Activated T-cell treated with anti-CD3 and anti-CD28 coated beads, Interleukin-2, amount 50 U/mL, for 24 hours (primary cell): ENCODE data around the gene BTBD16.

Experiments
- DNase-seq: peaks from one replicate; pipeline ENCODE4 v3.0.0-alpha.2; 2020
- H3K27ac Mint-ChIP-seq: 2 replicates; pipeline ENCODE4 v1.8.0; 2020; ENCODE audit warnings: mild to moderate bottlenecking, mixed read lengths
- H3K27me3 Mint-ChIP-seq: 2 replicates; pipeline ENCODE4 v1.8.0; 2020; ENCODE audit warnings: mixed read lengths
- H3K36me3 Mint-ChIP-seq: 2 replicates; pipeline ENCODE4 v1.8.0; 2020; ENCODE audit warnings: low read depth, mixed read lengths
- H3K4me1 Mint-ChIP-seq: 2 replicates; pipeline ENCODE4 v1.8.0; 2020; ENCODE audit warnings: low read depth, mixed read lengths
- H3K4me3 Mint-ChIP-seq: 2 replicates; pipeline ENCODE4 v1.8.0; 2020; ENCODE audit warnings: mild to moderate bottlenecking, moderate library complexity, mixed read lengths
- H3K9me3 Mint-ChIP-seq: 2 replicates; pipeline ENCODE4 v1.8.0; 2020; ENCODE audit warnings: mixed read lengths

The BTBD16 gene

GRCh38 chr10:122271076-122271475 lies at the start of gene BTBD16:
Gene BTBD16, plus strand, starts transcription at chr10:122271296. Its CDS starts 3,786 bp downstream, at chr10:122275082.
- H3K27ac Mint-ChIP-seq = no peak within 1 kb of the TSS
- no peaks in the 10 kb centered on the region for H3K36me3 Mint-ChIP-seq
- peaks cover 28% of the 10 kb centered on the region for H3K27me3 Mint-ChIP-seq
- no peak for DNase-seq
- H3K9me3 Mint-ChIP-seq = no peaks in the 10 kb centered on the region
- no peaks in the 10 kb centered on the region for H3K4me1 Mint-ChIP-seq
- no peak within 1 kb of the TSS for H3K4me3 Mint-ChIP-seq

DNA sequence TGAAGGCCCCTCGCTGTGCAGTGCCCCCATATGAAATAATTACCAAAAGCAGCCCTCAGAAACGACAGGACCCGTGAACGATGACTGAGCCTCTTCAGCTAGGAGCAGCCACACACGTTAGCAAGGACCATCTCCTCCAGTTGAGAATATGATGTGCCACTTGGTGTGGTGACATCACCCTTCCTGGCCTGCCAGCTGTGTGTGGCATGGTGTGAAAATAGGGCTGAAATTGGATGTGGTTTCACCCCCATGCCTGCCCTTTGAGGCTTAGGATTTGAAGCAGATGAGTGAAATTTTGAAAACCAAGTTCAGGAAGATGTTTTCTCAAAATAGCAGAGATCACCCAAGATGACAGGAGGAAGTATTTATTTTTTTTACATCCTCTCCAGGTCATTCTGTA lies 49.1 kb upstream of the BTBD16 start:
- no peaks in the 10 kb centered on the region for H3K36me3 Mint-ChIP-seq
- no peak overlapping the region for H3K27ac Mint-ChIP-seq
- H3K9me3 Mint-ChIP-seq = no peaks in the 10 kb centered on the region
- H3K4me3 Mint-ChIP-seq = no peak overlapping the region
- H3K27me3 Mint-ChIP-seq = peaks cover 11% of the 10 kb centered on the region
- no peaks in the 10 kb centered on the region for H3K4me1 Mint-ChIP-seq
- DNase-seq = no peak

- no peak overlapping the region for H3K4me3 Mint-ChIP-seq
- H3K27ac Mint-ChIP-seq = no peak overlapping the region
- H3K36me3 Mint-ChIP-seq = no peaks in the 10 kb centered on the region
- H3K27me3 Mint-ChIP-seq = peaks cover 9% of the 10 kb centered on the region
- H3K4me1 Mint-ChIP-seq = no peaks in the 10 kb centered on the region
- no peaks in the 10 kb centered on the region for H3K9me3 Mint-ChIP-seq
- no peak for DNase-seq
These were observed 48.5 kb upstream of the BTBD16 start for GRCh38 chr10:122222638-122223037.

DNA sequence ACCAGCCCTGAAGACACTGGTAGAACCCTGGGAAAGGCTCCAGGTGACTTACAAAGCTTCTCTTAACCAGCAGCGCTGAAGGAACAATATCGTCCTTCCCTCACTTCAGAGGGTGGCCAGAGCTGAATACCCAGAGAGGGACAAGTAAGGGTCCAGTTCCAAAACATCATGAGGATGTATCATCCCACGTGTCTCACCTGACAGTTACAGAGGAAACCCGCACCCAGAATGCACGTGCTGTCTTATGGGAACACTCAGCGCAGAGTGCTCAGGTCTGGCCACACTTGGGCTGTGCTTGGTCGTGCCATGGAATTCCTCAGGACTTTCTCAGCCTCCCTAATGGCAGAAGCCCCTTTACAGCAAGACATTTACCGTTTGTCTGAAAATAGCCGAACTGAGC lies 46.9 kb upstream of the BTBD16 start:
- Mint-ChIP-seq H3K4me1 (no peaks in the 10 kb centered on the region), H3K9me3 (no peaks in the 10 kb centered on the region), H3K36me3 (no peaks in the 10 kb centered on the region), H3K27me3 (peaks cover 5% of the 10 kb centered on the region), H3K27ac (no peak overlapping the region), H3K4me3 (no peak overlapping the region)
- DNase-seq = no peak

GRCh38 chr10:122225330-122225729 lies 45.8 kb upstream of the BTBD16 start:
- Mint-ChIP-seq H3K27me3 (peaks cover 5% of the 10 kb centered on the region), H3K27ac (no peak overlapping the region), H3K4me3 (no peak overlapping the region)

GRCh38 chr10:122227754-122228153 lies 43.3 kb upstream of the BTBD16 start:
- Mint-ChIP-seq H3K4me3 (no peak overlapping the region), H3K4me1 (no peaks in the 10 kb centered on the region), H3K36me3 (no peaks in the 10 kb centered on the region), H3K27ac (no peak overlapping the region), H3K9me3 (no peaks in the 10 kb centered on the region), H3K27me3 (peaks cover 5% of the 10 kb centered on the region)
- no peak for DNase-seq

More at GRCh38 chr10:122225330-122225729, 45.8 kb upstream of the BTBD16 start:
- Mint-ChIP-seq H3K4me1 (no peaks in the 10 kb centered on the region), H3K9me3 (no peaks in the 10 kb centered on the region), H3K36me3 (no peaks in the 10 kb centered on the region)
- DNase-seq = no peak

- no peak for DNase-seq
- no peaks in the 10 kb centered on the region for H3K4me1 Mint-ChIP-seq
- H3K4me3 Mint-ChIP-seq = no peak overlapping the region
- H3K36me3 Mint-ChIP-seq = no peaks in the 10 kb centered on the region
- peaks cover 5% of the 10 kb centered on the region for H3K27me3 Mint-ChIP-seq
- H3K9me3 Mint-ChIP-seq = no peaks in the 10 kb centered on the region
- no peak overlapping the region for H3K27ac Mint-ChIP-seq
These were observed 41.4 kb upstream of the BTBD16 start for GRCh38 chr10:122229666-122230065.

DNA sequence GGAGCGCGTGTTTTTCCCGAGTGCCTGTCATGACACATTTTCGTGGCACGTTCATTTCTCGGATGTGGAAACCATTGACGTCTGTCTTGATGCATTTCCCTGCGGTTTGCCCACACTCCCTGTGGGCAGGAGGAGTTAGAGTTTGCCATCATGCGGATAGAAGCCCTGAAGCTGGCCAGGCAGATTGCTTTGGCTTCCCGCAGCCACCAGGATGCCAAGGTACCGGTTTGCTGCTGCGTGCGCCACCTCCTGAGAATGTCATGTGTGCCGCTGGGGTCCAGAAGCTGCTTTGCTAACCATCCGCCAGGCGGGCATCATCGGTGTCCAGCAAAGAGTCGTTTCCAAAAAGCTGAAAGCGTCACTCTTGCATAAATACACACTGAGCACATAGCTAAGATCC lies 40.9 kb upstream of the BTBD16 start:
- H3K4me3 Mint-ChIP-seq = no peak overlapping the region
- no peak for DNase-seq
- no peaks in the 10 kb centered on the region for H3K9me3 Mint-ChIP-seq
- no peaks in the 10 kb centered on the region for H3K36me3 Mint-ChIP-seq
- no peak overlapping the region for H3K27ac Mint-ChIP-seq
- H3K27me3 Mint-ChIP-seq = peaks cover 5% of the 10 kb centered on the region
- no peaks in the 10 kb centered on the region for H3K4me1 Mint-ChIP-seq

DNA sequence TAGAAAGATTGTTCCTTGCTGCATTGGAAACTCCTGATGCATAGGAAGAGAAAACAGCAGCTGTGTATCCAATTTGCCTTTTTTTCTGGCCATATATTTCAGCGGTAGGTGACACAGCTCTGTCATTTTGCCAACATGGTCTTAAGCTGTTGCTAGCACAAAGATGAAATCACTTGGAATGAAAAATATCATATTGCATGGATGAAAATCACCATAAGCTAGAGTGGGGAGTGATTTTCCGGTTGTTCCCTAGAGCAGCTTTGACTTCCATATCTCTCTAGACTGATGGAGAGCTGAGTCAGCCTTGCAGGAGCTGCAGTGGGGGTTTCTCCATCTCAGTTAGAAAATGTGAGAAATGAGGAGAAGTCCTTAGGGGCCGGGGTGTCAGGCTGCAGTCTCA lies 38.3 kb upstream of the BTBD16 start:
- Mint-ChIP-seq H3K4me1 (no peaks in the 10 kb centered on the region), H3K36me3 (no peaks in the 10 kb centered on the region), H3K27ac (no peak overlapping the region), H3K27me3 (no peaks in the 10 kb centered on the region), H3K9me3 (no peaks in the 10 kb centered on the region), H3K4me3 (no peak overlapping the region)
- no peak for DNase-seq

DNA sequence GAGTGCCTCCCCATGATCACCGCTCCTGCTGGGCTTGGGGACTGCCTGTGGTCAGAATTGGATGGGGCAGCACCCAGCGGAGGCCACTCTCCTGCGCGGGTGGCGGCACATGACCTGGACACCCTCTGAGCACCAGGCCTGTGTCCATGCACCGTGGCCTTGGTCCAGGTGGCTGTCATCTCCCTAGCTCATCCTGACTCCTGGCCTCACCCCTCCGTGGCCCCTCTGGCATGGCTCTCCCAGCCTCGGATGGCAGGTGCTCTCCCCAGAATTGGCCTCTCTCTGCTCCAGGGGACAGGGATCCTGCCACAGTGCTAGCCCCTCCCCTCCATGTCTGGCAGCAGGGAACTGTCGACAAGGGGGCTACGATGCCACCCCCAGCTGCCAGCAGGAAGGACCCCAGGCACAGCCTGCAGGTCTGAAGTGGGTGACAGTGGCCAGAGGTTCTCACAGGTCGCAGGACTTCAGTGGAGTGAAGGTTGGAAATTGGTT lies 37.2 kb upstream of the BTBD16 start:
- no peaks in the 10 kb centered on the region for H3K36me3 Mint-ChIP-seq
- no peak for DNase-seq
- no peak overlapping the region for H3K27ac Mint-ChIP-seq
- H3K4me3 Mint-ChIP-seq = no peak overlapping the region
- H3K27me3 Mint-ChIP-seq = no peaks in the 10 kb centered on the region
- no peaks in the 10 kb centered on the region for H3K9me3 Mint-ChIP-seq
- no peaks in the 10 kb centered on the region for H3K4me1 Mint-ChIP-seq

DNA sequence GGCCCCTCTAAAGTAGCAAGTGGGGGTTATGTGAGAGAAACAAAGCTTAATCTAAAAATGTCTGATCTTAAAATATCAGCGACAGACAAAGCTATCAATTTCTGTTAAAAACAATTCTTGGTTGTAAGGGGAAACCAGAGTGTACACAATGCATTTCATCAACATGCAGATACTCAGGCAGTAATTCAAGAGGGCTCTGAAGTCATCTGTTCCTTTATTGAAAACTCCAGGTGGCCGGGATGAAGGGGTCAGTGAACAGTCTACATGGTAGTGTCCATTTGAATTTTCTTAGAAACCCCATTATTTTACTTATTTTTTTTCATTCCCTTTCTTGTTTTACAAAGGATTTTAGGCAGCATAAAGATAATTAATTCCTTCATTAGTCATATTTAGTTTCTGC lies 36.7 kb upstream of the BTBD16 start:
- H3K4me3 Mint-ChIP-seq = no peak overlapping the region
- H3K9me3 Mint-ChIP-seq = no peaks in the 10 kb centered on the region
- no peaks in the 10 kb centered on the region for H3K27me3 Mint-ChIP-seq
- H3K27ac Mint-ChIP-seq = no peak overlapping the region
- H3K4me1 Mint-ChIP-seq = no peaks in the 10 kb centered on the region
- DNase-seq = no peak
- H3K36me3 Mint-ChIP-seq = no peaks in the 10 kb centered on the region

- no peak overlapping the region for H3K27ac Mint-ChIP-seq
- no peak for DNase-seq
- no peaks in the 10 kb centered on the region for H3K9me3 Mint-ChIP-seq
- H3K4me3 Mint-ChIP-seq = no peak overlapping the region
- no peaks in the 10 kb centered on the region for H3K27me3 Mint-ChIP-seq
- H3K36me3 Mint-ChIP-seq = no peaks in the 10 kb centered on the region
- H3K4me1 Mint-ChIP-seq = no peaks in the 10 kb centered on the region
These were observed 34.3 kb upstream of the BTBD16 start for GRCh38 chr10:122236690-122237306.

- Mint-ChIP-seq H3K9me3 (no peaks in the 10 kb centered on the region), H3K4me3 (no peak overlapping the region)
These were observed 33.6 kb upstream of the BTBD16 start for GRCh38 chr10:122237331-122237990.

GRCh38 chr10:122239578-122240257 lies 31.4 kb upstream of the BTBD16 start:
- no peaks in the 10 kb centered on the region for H3K36me3 Mint-ChIP-seq
- no peak for DNase-seq
- no peaks in the 10 kb centered on the region for H3K4me1 Mint-ChIP-seq

More at GRCh38 chr10:122237331-122237990, 33.6 kb upstream of the BTBD16 start:
- no peak overlapping the region for H3K27ac Mint-ChIP-seq
- no peaks in the 10 kb centered on the region for H3K27me3 Mint-ChIP-seq
- no peaks in the 10 kb centered on the region for H3K4me1 Mint-ChIP-seq
- no peaks in the 10 kb centered on the region for H3K36me3 Mint-ChIP-seq
- DNase-seq = no peak

DNA sequence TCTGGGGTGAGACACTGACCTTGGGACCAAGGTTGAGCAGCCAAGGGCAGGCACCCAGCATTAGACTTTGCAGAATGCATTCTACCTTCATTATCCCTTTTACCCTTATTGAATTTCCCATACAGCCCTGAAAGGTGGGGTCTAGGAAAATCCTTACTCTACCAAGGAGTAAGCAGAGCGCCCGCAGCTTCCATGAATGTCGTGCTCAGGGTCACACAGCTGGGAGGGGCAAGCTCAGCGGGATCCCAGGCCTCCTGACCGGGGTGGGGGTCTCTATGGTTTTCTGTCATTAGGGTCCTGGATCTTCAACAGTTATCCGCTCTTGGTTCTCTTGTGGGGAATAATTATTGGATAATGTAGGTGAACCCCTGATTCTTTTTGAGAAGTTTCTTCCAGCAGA lies 30.7 kb upstream of the BTBD16 start:
- no peak for DNase-seq
- Mint-ChIP-seq H3K27me3 (no peaks in the 10 kb centered on the region), H3K27ac (no peak overlapping the region), H3K9me3 (no peaks in the 10 kb centered on the region), H3K4me1 (no peaks in the 10 kb centered on the region), H3K36me3 (no peaks in the 10 kb centered on the region), H3K4me3 (no peak overlapping the region)

More at GRCh38 chr10:122239578-122240257, 31.4 kb upstream of the BTBD16 start:
- Mint-ChIP-seq H3K4me3 (no peak overlapping the region), H3K27ac (no peak overlapping the region), H3K9me3 (no peaks in the 10 kb centered on the region), H3K27me3 (no peaks in the 10 kb centered on the region)
